IMR-90 (cell line): Measurements from ENCODE around the gene FMNL1. TPM values are rescaled to one million over a fixed set of nuclear protein-coding genes. Genes with fewer than 3 reads are reported as not detected.

ENCODE experiments used
- ATAC-seq: fragments of 200-7000 bp; cut with Tn5 transposase; 2 replicates; pipeline ENCODE4 v1.9.1; 2020; ENCODE audit warnings: low read depth, mild to moderate bottlenecking, moderate library complexity
- BruUV-seq: library from RNA; stranded (reverse); fragments of 400-500 nt; replicated peaks from 2 replicates; lab custom pipeline; 2021; lab: Mats Ljungman, UMichigan
- CTCF ChIA-PET: fragments of 300-600 bp; formaldehyde crosslinking; extraction: SDS; loops from one replicate; lab custom pipeline; 2021; ENCODE audit warnings: antibody characterized with exemption; lab: Yijun Ruan, JAX
- POLR2A ChIA-PET: fragments of 300-600 bp; sonication (Branson Sonifier 250); formaldehyde crosslinking; loops from one replicate; lab custom pipeline; 2022; ENCODE audit warnings: antibody characterized with exemption; ENCODE audit not compliant: unreplicated experiment; lab: Charles Lee
- DNase-seq: peaks from one replicate; pipeline ENCODE4 v3.0.0; 2013
- H2AFZ ChIP-seq: replicated peaks from 2 replicates; pipeline ENCODE3; 2013; ENCODE audit warnings: low read length, mild to moderate bottlenecking; ENCODE audit not compliant: poor library complexity
- H2AK5ac ChIP-seq: 2 replicates; pipeline ENCODE4 v1.6.1; 2013; ENCODE audit warnings: low read depth, low read length, inconsistent platforms
- H2AK9ac ChIP-seq: replicated peaks from 2 replicates; pipeline ENCODE3; 2013; ENCODE audit warnings: mild to moderate bottlenecking, low read depth, low read length, moderate library complexity; ENCODE audit not compliant: poor library complexity
- H2BK120ac ChIP-seq: 2 replicates; pipeline ENCODE4 v1.6.1; 2013; ENCODE audit warnings: low read depth, low read length, inconsistent platforms
- H2BK15ac ChIP-seq: 3 replicates; pipeline ENCODE4 v1.6.1; 2013; ENCODE audit warnings: low read depth, low read length, inconsistent platforms
- H2BK20ac ChIP-seq: 2 replicates; pipeline ENCODE4 v1.6.1; 2013; ENCODE audit warnings: low read depth, mild to moderate bottlenecking, inconsistent platforms, low read length, moderate library complexity
- H2BK5ac ChIP-seq: 2 replicates; pipeline ENCODE4 v1.6.1; 2013; ENCODE audit warnings: mild to moderate bottlenecking, low read depth, low read length, inconsistent platforms; ENCODE audit not compliant: poor library complexity, severe bottlenecking
- H3K14ac ChIP-seq: replicated peaks from 2 replicates; pipeline ENCODE4 v1.6.1; 2013; ENCODE audit warnings: low read depth, low read length, inconsistent platforms
- H3K18ac ChIP-seq: 2 replicates; pipeline ENCODE4 v1.6.1; 2013; ENCODE audit warnings: low read depth, low read length, control low read depth
- H3K23ac ChIP-seq: 2 replicates; pipeline ENCODE4 v1.6.1; 2013; ENCODE audit warnings: low read depth, low read length, inconsistent platforms
- H3K27ac ChIP-seq: 2 replicates; pipeline ENCODE4 v1.5.1; 2013; ENCODE audit warnings: mild to moderate bottlenecking, control low read depth, low read length; ENCODE audit not compliant: insufficient read depth
- H3K27me3 ChIP-seq: 2 replicates; pipeline ENCODE4 v1.6.1; 2013; ENCODE audit warnings: low read length; ENCODE audit not compliant: control insufficient read depth, insufficient read depth
- H3K36me3 ChIP-seq: 2 replicates; pipeline ENCODE4 v1.6.1; 2013; ENCODE audit warnings: low read length, mixed read lengths; ENCODE audit not compliant: control insufficient read depth, insufficient read depth
- H3K4ac ChIP-seq: 2 replicates; pipeline ENCODE4 v1.6.1; 2013; ENCODE audit warnings: low read depth, low read length, inconsistent platforms
- H3K4me1 ChIP-seq: 2 replicates; pipeline ENCODE4 v1.6.1; 2013; ENCODE audit warnings: low read length, mixed read lengths; ENCODE audit not compliant: control insufficient read depth, insufficient read depth
- H3K4me2 ChIP-seq: 2 replicates; pipeline ENCODE4 v1.6.1; 2013; ENCODE audit warnings: low read depth, mild to moderate bottlenecking, control low read depth, low read length, moderate library complexity
- H3K4me3 ChIP-seq: 2 replicates; pipeline ENCODE4 v1.5.1; 2013; ENCODE audit warnings: low read depth, mild to moderate bottlenecking, control low read depth, low read length, moderate library complexity; ENCODE audit not compliant: insufficient read depth
- H3K56ac ChIP-seq: 2 replicates; pipeline ENCODE4 v1.6.1; 2013; ENCODE audit warnings: low read length, inconsistent platforms; ENCODE audit not compliant: insufficient read depth; ENCODE audit errors: extremely low read depth
- H3K79me1 ChIP-seq, 2 experiments: 2 replicates each; pipeline ENCODE4 v1.6.1; 2013; ENCODE audit warnings: low read length in 2 of 2, inconsistent platforms in 1 of 2, low read depth in 1 of 2
- H3K9ac ChIP-seq: 2 replicates; pipeline ENCODE4 v1.6.1; 2013; ENCODE audit warnings: low read depth, low read length, control low read depth
- H3K9me1 ChIP-seq: 2 replicates; pipeline ENCODE4 v1.6.1; 2013; ENCODE audit warnings: low read length, inconsistent platforms; ENCODE audit not compliant: insufficient read depth
- H3K9me3 ChIP-seq: 2 replicates; pipeline ENCODE4 v1.6.1; 2013; ENCODE audit warnings: low read length; ENCODE audit not compliant: control insufficient read depth, insufficient read depth
- H4K20me1 ChIP-seq: 2 replicates; pipeline ENCODE4 v1.6.1; 2013; ENCODE audit warnings: low read length, inconsistent platforms; ENCODE audit not compliant: insufficient read depth
- H4K5ac ChIP-seq: 2 replicates; pipeline ENCODE4 v1.6.1; 2013; ENCODE audit warnings: mild to moderate bottlenecking, low read depth, low read length, control low read depth
- H4K8ac ChIP-seq, 2 experiments: 2 replicates each; pipeline ENCODE4 v1.6.1; 2013; ENCODE audit warnings: low read depth in 2 of 2, low read length in 2 of 2, control low read depth in 1 of 2, inconsistent platforms in 1 of 2
- H4K91ac ChIP-seq: 2 replicates; pipeline ENCODE4 v1.6.1; 2013; ENCODE audit warnings: low read depth, low read length, inconsistent platforms; ENCODE audit not compliant: insufficient read depth
- BHLHE40 ChIP-seq: fragments of 150-350 bp; IDR thresholded peaks from 2 replicates; pipeline ENCODE4 v1.6.1; 2016; ENCODE audit warnings: mild to moderate bottlenecking, low read depth, low read length
- CEBPB ChIP-seq: IDR thresholded peaks from 2 replicates; pipeline ENCODE4 v1.6.1; 2012; ENCODE audit warnings: low read depth, low read length, improper control_type of control experiment
- CHD1 ChIP-seq: IDR thresholded peaks from 2 replicates; pipeline ENCODE4 v1.6.1; 2012; ENCODE audit warnings: low read depth, low read length, improper control_type of control experiment
- FOS ChIP-seq: fragments of 150-350 bp; IDR thresholded peaks from 2 replicates; pipeline ENCODE4 v1.6.1; 2016; ENCODE audit warnings: low read depth, low read length
- MAFK ChIP-seq: IDR thresholded peaks from 2 replicates; pipeline ENCODE4 v1.6.1; 2012; ENCODE audit warnings: low read depth, low read length, improper control_type of control experiment
- MAZ ChIP-seq: IDR thresholded peaks from 2 replicates; pipeline ENCODE4 v1.6.1; 2012; ENCODE audit warnings: low read depth, mild to moderate bottlenecking, low read length, improper control_type of control experiment, moderate library complexity, borderline replicate concordance
- MXI1 ChIP-seq: IDR thresholded peaks from 2 replicates; pipeline ENCODE4 v1.6.1; 2012; ENCODE audit warnings: low read depth, mild to moderate bottlenecking, low read length, moderate library complexity, borderline replicate concordance
- NFE2L2 ChIP-seq: fragments of 150-350 bp; IDR thresholded peaks from 2 replicates; pipeline ENCODE4 v1.6.1; 2016; ENCODE audit warnings: low read depth, mild to moderate bottlenecking, low read length
- POLR2A ChIP-seq: IDR thresholded peaks from 2 replicates; pipeline ENCODE4 v1.6.1; 2012; ENCODE audit warnings: mild to moderate bottlenecking, low read depth, low read length
- RAD21 ChIP-seq: IDR thresholded peaks from 2 replicates; pipeline ENCODE4 v1.6.1; 2012; ENCODE audit warnings: low read length, improper control_type of control experiment
- RCOR1 ChIP-seq: IDR thresholded peaks from 2 replicates; pipeline ENCODE4 v1.6.1; 2012; ENCODE audit warnings: mild to moderate bottlenecking, low read length, improper control_type of control experiment; ENCODE audit not compliant: insufficient replicate concordance
- SMC3 ChIP-seq: fragments of 150-350 bp; IDR thresholded peaks from 2 replicates; pipeline ENCODE4 v1.6.1; 2016; ENCODE audit warnings: low read depth, mild to moderate bottlenecking, antibody characterized with exemption, low read length, moderate library complexity
- WGBS, 2 experiments: methylation state at CpG; one replicate each; pipeline versions ENCODE4 v1.1.5 to v1.1.7; 2013; ENCODE audit warnings: missing lambda C conversion rate in 2 of 2; ENCODE audit not compliant: insufficient read length in 1 of 2; ENCODE audit errors: extremely low coverage in 2 of 2; 5-methylcytosine and 5-hydroxymethylcytosine counted together
- dilution Hi-C: fragments of 300-500 bp; cut with HindIII; formaldehyde crosslinking; loops from one replicate; pipeline ENCODE4 v1.14.3; 2018; ENCODE audit warnings: low sequenced_read_pairs; ENCODE audit not compliant: unreplicated experiment
- in situ Hi-C: fragments of 300-500 bp; cut with MboI; formaldehyde crosslinking; loops from 3 replicates; pipeline ENCODE4 v1.14.3; 2019; ENCODE audit warnings: low sequenced_read_pairs, inconsistent platforms, mixed read lengths
- intact Hi-C: fragments of 100-400 bp; cut with micrococcal nuclease; formaldehyde crosslinking; loops from 2 replicates; pipeline ENCODE4 v1.10.0; 2022
- polyA plus RNA-seq, 3 experiments: library from polyadenylated mRNA; depleted of rRNA; stranded (reverse); fragments of >200 nt; gene quantifications; 2 replicates each; pipeline ENCODE4 v1.2.3, GENCODE V29; 2012; ENCODE audit warnings: low replicate concordance in 1 of 3
- total RNA-seq: library from RNA; depleted of rRNA; stranded (reverse); fragments of >200 nt; gene quantifications from 2 replicates; pipeline ENCODE4 v1.2.3, GENCODE V29; 2012
- TF ChIP-seq, protein P1 (sequence below): conservative IDR thresholded peaks from 2 replicates; pipeline ENCODE4 v1.5.1; 2012; ENCODE audit warnings: mild to moderate bottlenecking, low read depth, low read length, improper control_type of control experiment
- TF ChIP-seq, protein P2 (sequence below): fragments of 150-350 bp; IDR thresholded peaks from 2 replicates; pipeline ENCODE4 v1.6.1; 2016; ENCODE audit warnings: low read depth, mild to moderate bottlenecking, low read length, moderate library complexity, borderline replicate concordance

The FMNL1 gene
- total and polyA plus RNA-seq, 2 of the 4 experiments (the other 2 are of a cell fraction) = 0.36 to 2.3 TPM

DNA sequence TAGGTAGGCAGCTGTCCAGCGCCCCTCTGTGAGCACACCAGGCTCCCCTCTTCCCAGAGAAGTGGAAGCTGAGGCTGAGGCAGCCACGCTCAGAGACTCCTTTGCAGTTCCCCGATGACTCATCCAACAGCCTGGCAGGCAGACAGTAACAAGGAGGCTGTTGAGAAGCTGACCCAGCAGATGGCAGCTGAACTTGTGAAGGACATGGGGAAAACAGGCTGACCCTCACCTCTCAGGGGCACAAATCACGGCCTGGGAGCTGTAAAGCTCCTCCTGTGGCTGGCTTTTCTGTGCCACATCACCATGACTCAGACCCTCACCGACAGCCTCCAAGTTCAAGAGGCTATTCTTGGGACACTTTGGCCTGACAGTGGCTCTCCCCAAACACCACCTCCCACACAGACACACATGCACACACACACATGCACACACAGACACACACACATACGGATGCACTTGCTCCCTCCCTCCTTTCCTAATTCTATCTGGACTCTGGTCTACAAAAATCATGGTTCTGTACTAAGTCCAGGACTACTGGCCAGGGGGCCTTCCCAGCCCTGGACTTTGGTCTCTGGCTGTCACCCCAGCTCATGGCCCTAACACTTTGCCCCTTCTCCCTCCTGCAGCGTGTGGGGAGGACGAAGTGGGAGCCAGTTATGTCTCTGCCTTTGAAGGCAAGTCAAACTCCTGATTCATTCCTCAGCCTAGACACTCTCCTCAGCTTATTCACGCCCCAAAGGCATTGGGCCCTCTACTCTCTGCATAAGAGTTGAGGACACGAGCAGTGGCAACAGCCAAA is 71.9 kb downstream of the FMNL1 start:
- Histone ChIP-seq H4K5ac (peak overlapping the region; percentile 37), H3K9me3 (no peaks in the 10 kb centered on the region), H3K79me1 (peaks cover 45 to 84% of the 10 kb centered on the region in 2 experiments), H2BK5ac (peak overlapping the region; percentile 75), H4K8ac (peak overlapping the region in 1 of 2 experiments; percentile 46; a peak in 2 of 4 replicates), H2BK15ac (peak overlapping the region; percentile 13; the same call in 1 of the 3 replicates), H3K27ac (peak overlapping the region; percentile 35), H3K9ac (peak overlapping the region; percentile 3; the same call in 1 of the 2 replicates), H3K4me2 (peak overlapping the region; percentile 34), H4K91ac (peak overlapping the region; percentile 45), H2AK5ac (peak overlapping the region; percentile 83), H4K20me1 (peaks cover 73% of the 10 kb centered on the region), H2BK120ac (peak overlapping the region; percentile 21), H3K14ac (peak overlapping the region; percentile 28), H3K23ac (peak overlapping the region; percentile 50), H3K56ac (peak overlapping the region; percentile 5; the same call in 1 of the 2 replicates), H3K27me3 (no peaks in the 10 kb centered on the region), H2BK20ac (peak overlapping the region; percentile 21), H3K4ac (peak overlapping the region; percentile 71), H3K4me1 (peaks cover 38% of the 10 kb centered on the region), H3K18ac (peak overlapping the region; percentile 64), H2AK9ac (peak overlapping the region; percentile 60), H3K4me3 (no peak overlapping the region), H3K9me1 (peaks cover 56% of the 10 kb centered on the region), H2AFZ (peak overlapping the region; percentile 48), H3K36me3 (peaks cover 23% of the 10 kb centered on the region)
- 0 out of 2 replicates have a peak, but pooled peaks have one; percentile 46 for TF ChIP-seq CHD1
- TF ChIP-seq MAZ = no peak
- TF ChIP-seq FOS = peak; percentile 98
- TF ChIP-seq POLR2A = no peak
- TF ChIP-seq, protein P1, sequence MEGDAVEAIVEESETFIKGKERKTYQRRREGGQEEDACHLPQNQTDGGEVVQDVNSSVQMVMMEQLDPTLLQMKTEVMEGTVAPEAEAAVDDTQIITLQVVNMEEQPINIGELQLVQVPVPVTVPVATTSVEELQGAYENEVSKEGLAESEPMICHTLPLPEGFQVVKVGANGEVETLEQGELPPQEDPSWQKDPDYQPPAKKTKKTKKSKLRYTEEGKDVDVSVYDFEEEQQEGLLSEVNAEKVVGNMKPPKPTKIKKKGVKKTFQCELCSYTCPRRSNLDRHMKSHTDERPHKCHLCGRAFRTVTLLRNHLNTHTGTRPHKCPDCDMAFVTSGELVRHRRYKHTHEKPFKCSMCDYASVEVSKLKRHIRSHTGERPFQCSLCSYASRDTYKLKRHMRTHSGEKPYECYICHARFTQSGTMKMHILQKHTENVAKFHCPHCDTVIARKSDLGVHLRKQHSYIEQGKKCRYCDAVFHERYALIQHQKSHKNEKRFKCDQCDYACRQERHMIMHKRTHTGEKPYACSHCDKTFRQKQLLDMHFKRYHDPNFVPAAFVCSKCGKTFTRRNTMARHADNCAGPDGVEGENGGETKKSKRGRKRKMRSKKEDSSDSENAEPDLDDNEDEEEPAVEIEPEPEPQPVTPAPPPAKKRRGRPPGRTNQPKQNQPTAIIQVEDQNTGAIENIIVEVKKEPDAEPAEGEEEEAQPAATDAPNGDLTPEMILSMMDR = peak; percentile 32; the same call in 1 of the 2 replicates
- peak; percentile 65 for TF ChIP-seq RCOR1
- peak; percentile 29 for TF ChIP-seq RAD21
- TF ChIP-seq, protein P2, sequence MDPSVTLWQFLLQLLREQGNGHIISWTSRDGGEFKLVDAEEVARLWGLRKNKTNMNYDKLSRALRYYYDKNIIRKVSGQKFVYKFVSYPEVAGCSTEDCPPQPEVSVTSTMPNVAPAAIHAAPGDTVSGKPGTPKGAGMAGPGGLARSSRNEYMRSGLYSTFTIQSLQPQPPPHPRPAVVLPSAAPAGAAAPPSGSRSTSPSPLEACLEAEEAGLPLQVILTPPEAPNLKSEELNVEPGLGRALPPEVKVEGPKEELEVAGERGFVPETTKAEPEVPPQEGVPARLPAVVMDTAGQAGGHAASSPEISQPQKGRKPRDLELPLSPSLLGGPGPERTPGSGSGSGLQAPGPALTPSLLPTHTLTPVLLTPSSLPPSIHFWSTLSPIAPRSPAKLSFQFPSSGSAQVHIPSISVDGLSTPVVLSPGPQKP = no peak
- peak; percentile 60; the same call in 1 of the 2 replicates for TF ChIP-seq BHLHE40
- peak; percentile 49; the same call in 1 of the 2 replicates for TF ChIP-seq NFE2L2
- TF ChIP-seq CEBPB = no peak
- 0 out of 2 replicates have a peak, but pooled peaks have one; percentile 48 for TF ChIP-seq MXI1
- TF ChIP-seq SMC3 = peak; percentile 37
- peak; percentile 64; the same call in 1 of the 2 replicates for TF ChIP-seq MAFK
- 50% methylated on average over 2 of the region's 10 CpGs; no CpG with 5 or more reads in 1 of the 2 experiments for WGBS, 2 experiments
- in situ Hi-C loops = no loop called here
- ChIA-PET CTCF (interaction anchor here (0.9 to 1.6 kb wide), 5 partner anchors 11 to 92 kb away, joined by 3 to 7 read pairs (median 4); no protein-coding TSS in a partner anchor), POLR2A (no interaction called here)
- intact Hi-C loops = loop anchor here (5.0 kb wide), 1 partner anchor 94 kb away; no protein-coding TSS in a partner anchor
- ATAC-seq (peak; percentile 83), DNase-seq (peak; percentile 91)
- dilution Hi-C loops = no loop called here
- no TSS peak for BruUV-seq
